HG02884 (cell line): ENCODE results near the gene MRPL37.
"Not testable (repeated sequence)": the region's sequence is repeated elsewhere in the genome, so short reads cannot be mapped to it uniquely, and the experiment has no call there.

Experiments
- ATAC-seq: cut with Tn5 transposase; IDR thresholded peaks from one replicate; pipeline ENCODE4 v1.9.1; 2021; ENCODE audit warnings: mild to moderate bottlenecking, moderate library complexity; ENCODE audit not compliant: unreplicated experiment

The MRPL37 gene

GRCh38 chr1:54199765-54200518 lies at the start of gene MRPL37, which contains the start of gene CYB5RL:
MRPL37 (plus strand) TSS chr1:54200167; CDS start chr1:54200244, 77 bp downstream.
CYB5RL (minus strand) TSS chr1:54200030; CDS start chr1:54195616, 4,414 bp downstream.
- peak; percentile 97 for ATAC-seq

- ATAC-seq: no peak
These were observed 49.0 kb upstream of the MRPL37 start for GRCh38 chr1:54151013-54151412.

- no peak for ATAC-seq
These were observed 47.3 kb upstream of the MRPL37 start, which contains the start of gene CDCP2 for GRCh38 chr1:54152696-54153095. CDCP2 (minus strand) TSS chr1:54153000; CDS start chr1:54152922, 78 bp downstream.

- no peak for ATAC-seq
These were observed 46.2 kb upstream of the MRPL37 start for GRCh38 chr1:54153535-54154439.

- ATAC-seq: no peak
These were observed 43.8 kb upstream of the MRPL37 start for GRCh38 chr1:54156201-54156600.

- ATAC-seq: no peak
These were observed 43.0 kb upstream of the MRPL37 start for GRCh38 chr1:54156986-54157385.

GRCh38 chr1:54157401-54157800 lies 42.6 kb upstream of the MRPL37 start:
- ATAC-seq: no peak

- no peak for ATAC-seq
These were observed 41.9 kb upstream of the MRPL37 start for GRCh38 chr1:54158071-54158470.

GRCh38 chr1:54159733-54160316 lies 40.1 kb upstream of the MRPL37 start:
- no peak for ATAC-seq

GRCh38 chr1:54160351-54160750 lies 39.6 kb upstream of the MRPL37 start:
- no peak for ATAC-seq

GRCh38 chr1:54161495-54162168 lies 38.3 kb upstream of the MRPL37 start:
- ATAC-seq: no peak

GRCh38 chr1:54163051-54163450 lies 36.9 kb upstream of the MRPL37 start:
- ATAC-seq: no peak

GRCh38 chr1:54163573-54163972 lies 36.4 kb upstream of the MRPL37 start:
- ATAC-seq: no peak

GRCh38 chr1:54165146-54165545 lies 34.8 kb upstream of the MRPL37 start:
- ATAC-seq: no peak

- not testable (repeated sequence) for ATAC-seq
These were observed 33.6 kb upstream of the MRPL37 start for GRCh38 chr1:54166357-54166756.

- ATAC-seq: no peak
These were observed 32.4 kb upstream of the MRPL37 start for GRCh38 chr1:54167422-54168139.

GRCh38 chr1:54168206-54168965 lies 31.6 kb upstream of the MRPL37 start:
- no peak for ATAC-seq

GRCh38 chr1:54169068-54169467 lies 30.9 kb upstream of the MRPL37 start:
- ATAC-seq: no peak

GRCh38 chr1:54171016-54171415 lies 29.0 kb upstream of the MRPL37 start:
- ATAC-seq: no peak
